Measurements from ENCODE around the gene UBE2G2. TPM values are rescaled to one million over a fixed set of nuclear protein-coding genes. Genes with fewer than 3 reads are reported as not detected.

UBE2G2 gene
- total RNA-seq, 2 donors from 2014 or later = 124 TPM

GRCh38 chr21:44749116-44749758 lies 52.4 kb downstream of the UBE2G2 start:
- H3K4me3 Mint-ChIP-seq = no peak overlapping the region
- H3K27me3 Mint-ChIP-seq = peaks cover 19% of the 10 kb centered on the region
- H3K9me3 ChIP-seq (ENCODE audit: control insufficient read depth, low read length, poor library complexity, severe bottlenecking) = no peaks in the 10 kb centered on the region
- ATAC-seq (no peak), DNase-seq (no peak)
- H3K36me3 Mint-ChIP-seq (ENCODE audit: low read depth) = no peaks in the 10 kb centered on the region
- no peak overlapping the region for H3K27ac Mint-ChIP-seq
- H3K4me1 Mint-ChIP-seq = no peaks in the 10 kb centered on the region

DNA sequence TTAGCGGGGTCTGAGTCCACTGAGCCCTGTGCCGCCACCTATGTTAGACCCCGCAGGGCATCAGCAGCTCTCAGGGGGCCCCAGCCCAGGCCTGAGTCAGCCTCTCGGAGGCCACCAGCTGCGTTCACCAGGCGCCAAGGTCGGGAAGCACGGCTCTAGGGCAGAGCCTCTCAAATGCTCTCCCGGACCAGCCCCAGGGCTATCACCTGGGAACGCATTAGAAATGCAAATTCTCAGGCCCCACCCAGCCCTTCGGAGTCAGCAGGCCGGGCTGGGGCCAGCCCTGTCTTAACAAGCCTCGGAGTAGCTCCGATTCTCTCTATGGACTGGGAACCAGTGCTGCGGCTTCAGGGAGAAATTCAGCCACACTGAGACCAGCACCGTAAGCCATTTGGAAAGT lies 53.0 kb downstream of the UBE2G2 start:
- no peak overlapping the region for H3K27ac Mint-ChIP-seq

DNA sequence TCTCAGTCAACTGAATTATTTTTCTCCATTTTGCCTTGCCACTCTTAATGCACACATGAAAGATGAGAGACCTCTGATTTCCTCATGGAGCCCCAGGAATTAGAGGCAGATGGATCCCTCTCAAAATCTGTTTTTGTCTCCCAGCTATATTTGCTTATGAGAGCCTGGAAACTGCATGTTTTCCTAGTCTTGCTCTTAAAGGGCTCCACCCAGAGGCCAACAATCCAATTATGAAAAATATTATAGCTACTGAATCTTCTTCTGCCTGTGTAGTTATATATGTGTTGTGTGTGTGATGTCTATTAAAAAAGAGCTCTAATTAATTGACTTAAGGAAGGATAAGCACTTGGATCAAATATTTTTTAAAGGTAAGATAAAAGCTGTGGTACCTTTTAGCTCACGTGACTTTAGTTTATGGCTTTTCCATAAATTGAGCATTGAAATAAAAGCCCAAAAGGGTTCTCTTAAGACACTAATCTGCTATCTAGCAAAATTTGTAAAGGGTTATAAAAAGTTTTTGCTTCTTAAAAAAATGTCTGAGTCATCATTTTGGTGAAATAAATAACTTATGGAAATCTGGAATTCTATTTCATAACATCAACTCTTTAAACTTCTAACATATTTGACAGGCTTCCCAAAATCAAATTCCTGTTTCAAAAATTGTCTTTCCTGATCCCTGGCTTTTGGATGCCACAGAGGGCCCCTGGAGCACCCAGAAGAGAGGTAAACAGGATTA lies 59.0 kb downstream of the UBE2G2 start:
- Mint-ChIP-seq H3K27ac (no peak overlapping the region), H3K4me3 (no peak overlapping the region), H3K27me3 (no peaks in the 10 kb centered on the region), H3K36me3 (ENCODE audit: low read depth) (no peaks in the 10 kb centered on the region), H3K4me1 (peaks cover 9% of the 10 kb centered on the region)
- no peaks in the 10 kb centered on the region for H3K9me3 ChIP-seq (ENCODE audit: control insufficient read depth, low read length, poor library complexity, severe bottlenecking)
- DNase-seq (no peak), ATAC-seq (peak; percentile 35)

More for the DNA sequence above, 53.0 kb downstream of the UBE2G2 start:
- H3K27me3 Mint-ChIP-seq = peaks cover 19% of the 10 kb centered on the region
- DNase-seq (no peak), ATAC-seq (no peak)
- H3K36me3 Mint-ChIP-seq (ENCODE audit: low read depth) = no peaks in the 10 kb centered on the region
- H3K4me1 Mint-ChIP-seq = no peaks in the 10 kb centered on the region
- H3K4me3 Mint-ChIP-seq = no peak overlapping the region
- H3K9me3 ChIP-seq (ENCODE audit: control insufficient read depth, low read length, poor library complexity, severe bottlenecking) = no peaks in the 10 kb centered on the region

DNA sequence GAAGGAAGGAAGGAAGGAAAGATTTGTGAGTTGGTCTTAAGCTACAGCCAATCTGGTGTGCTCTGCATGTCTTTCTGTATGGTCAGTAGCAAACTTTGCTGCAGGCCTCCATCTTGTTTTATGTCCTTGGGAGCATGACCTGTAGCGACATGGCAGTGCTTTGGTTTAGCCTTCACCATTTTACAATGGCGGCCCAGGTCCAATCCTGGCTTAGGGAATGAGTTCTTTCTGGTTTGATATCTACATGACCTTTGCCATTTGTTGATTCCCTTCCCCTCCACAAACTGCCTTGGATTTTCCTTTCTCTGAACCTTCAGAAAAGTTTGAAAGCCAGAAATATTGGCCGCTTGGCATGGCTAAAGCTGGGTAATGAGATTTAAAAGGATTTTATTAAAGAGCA lies 59.7 kb downstream of the UBE2G2 start:
- no peak for DNase-seq
- no peak for ATAC-seq
- H3K27me3 Mint-ChIP-seq = no peaks in the 10 kb centered on the region
- H3K9me3 ChIP-seq (ENCODE audit: control insufficient read depth, low read length, poor library complexity, severe bottlenecking) = no peaks in the 10 kb centered on the region
- H3K36me3 Mint-ChIP-seq (ENCODE audit: low read depth) = no peaks in the 10 kb centered on the region
- peaks cover 9% of the 10 kb centered on the region for H3K4me1 Mint-ChIP-seq
- no peak overlapping the region for H3K4me3 Mint-ChIP-seq
- H3K27ac Mint-ChIP-seq = no peak overlapping the region

GRCh38 chr21:44740742-44741141 lies 60.9 kb downstream of the UBE2G2 start:
- DNase-seq = no peak
- no peaks in the 10 kb centered on the region for H3K27me3 Mint-ChIP-seq
- H3K27ac Mint-ChIP-seq = no peak overlapping the region
- H3K36me3 Mint-ChIP-seq (ENCODE audit: low read depth) = no peaks in the 10 kb centered on the region
- H3K4me3 Mint-ChIP-seq = no peak overlapping the region
- no peak for ATAC-seq
- no peaks in the 10 kb centered on the region for H3K9me3 ChIP-seq (ENCODE audit: control insufficient read depth, low read length, poor library complexity, severe bottlenecking)
- H3K4me1 Mint-ChIP-seq = peaks cover 9% of the 10 kb centered on the region

GRCh38 chr21:44739316-44739715 lies 62.3 kb downstream of the UBE2G2 start:
- DNase-seq (no peak), ATAC-seq (no peak)
- no peaks in the 10 kb centered on the region for H3K27me3 Mint-ChIP-seq
- no peak overlapping the region for H3K27ac Mint-ChIP-seq
- H3K4me1 Mint-ChIP-seq = peaks cover 9% of the 10 kb centered on the region
- no peak overlapping the region for H3K4me3 Mint-ChIP-seq
- no peaks in the 10 kb centered on the region for H3K36me3 Mint-ChIP-seq (ENCODE audit: low read depth)
- no peaks in the 10 kb centered on the region for H3K9me3 ChIP-seq (ENCODE audit: control insufficient read depth, low read length, poor library complexity, severe bottlenecking)

DNA sequence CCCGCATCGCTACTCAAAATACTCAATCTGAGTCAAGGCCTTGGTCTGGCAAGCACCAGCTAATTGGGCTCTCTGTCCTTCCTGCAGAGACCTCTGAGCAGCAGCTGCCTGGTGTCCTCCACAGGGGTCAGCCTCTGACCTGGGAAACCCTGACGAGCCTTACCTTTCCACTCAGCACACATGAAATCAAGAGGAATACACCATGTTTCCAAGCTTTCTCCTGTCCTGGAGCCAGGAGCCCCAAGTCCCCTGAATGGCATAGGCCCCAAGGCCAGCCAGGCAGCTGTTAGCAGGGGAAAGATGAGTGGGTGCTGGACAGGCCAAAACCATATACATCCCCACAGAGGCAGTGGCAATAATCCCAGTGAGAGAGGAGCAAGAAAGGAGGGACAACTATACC lies 63.0 kb downstream of the UBE2G2 start:
- DNase-seq (no peak), ATAC-seq (no peak)
- H3K4me1 Mint-ChIP-seq = peaks cover 9% of the 10 kb centered on the region
- H3K36me3 Mint-ChIP-seq (ENCODE audit: low read depth) = no peaks in the 10 kb centered on the region
- H3K27ac Mint-ChIP-seq = no peak overlapping the region
- peaks cover 3% of the 10 kb centered on the region for H3K27me3 Mint-ChIP-seq
- H3K4me3 Mint-ChIP-seq = no peak overlapping the region
- no peaks in the 10 kb centered on the region for H3K9me3 ChIP-seq (ENCODE audit: control insufficient read depth, low read length, poor library complexity, severe bottlenecking)

DNA sequence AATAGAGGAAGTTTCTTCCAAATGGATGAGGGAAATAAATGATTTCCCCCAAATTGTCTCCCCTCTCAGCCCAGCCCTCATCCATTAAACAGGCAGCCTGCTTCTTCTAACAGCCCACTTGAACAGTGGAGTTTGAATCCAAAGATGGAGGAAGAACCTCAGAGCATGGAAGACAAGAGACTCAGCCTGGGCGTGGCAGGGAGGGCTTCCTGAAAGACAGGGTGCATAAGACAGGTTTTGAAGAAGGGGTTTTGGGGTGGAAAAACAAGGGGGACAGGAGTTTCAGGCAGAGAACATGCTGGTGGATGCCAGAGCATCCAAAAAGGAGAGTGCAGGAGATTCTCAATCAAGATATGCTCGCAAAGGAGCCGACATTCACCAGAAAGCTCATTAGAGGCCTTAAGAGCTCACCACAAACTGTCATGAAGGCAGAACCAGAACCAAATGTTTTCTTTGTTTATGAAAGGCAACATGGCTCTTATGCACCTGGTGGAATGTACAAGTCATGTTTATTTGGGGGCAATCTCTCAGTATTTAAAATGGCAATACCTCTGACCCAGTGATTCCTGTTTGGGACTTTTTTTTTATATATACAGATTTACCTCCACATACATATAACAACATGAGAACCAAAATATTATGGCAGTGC lies 63.8 kb downstream of the UBE2G2 start:
- DNase-seq (no peak), ATAC-seq (no peak)
- H3K9me3 ChIP-seq (ENCODE audit: control insufficient read depth, low read length, poor library complexity, severe bottlenecking) = no peaks in the 10 kb centered on the region
- Mint-ChIP-seq H3K4me1 (peaks cover 9% of the 10 kb centered on the region), H3K27me3 (peaks cover 8% of the 10 kb centered on the region), H3K36me3 (ENCODE audit: low read depth) (no peaks in the 10 kb centered on the region), H3K4me3 (no peak overlapping the region), H3K27ac (no peak overlapping the region)

DNA sequence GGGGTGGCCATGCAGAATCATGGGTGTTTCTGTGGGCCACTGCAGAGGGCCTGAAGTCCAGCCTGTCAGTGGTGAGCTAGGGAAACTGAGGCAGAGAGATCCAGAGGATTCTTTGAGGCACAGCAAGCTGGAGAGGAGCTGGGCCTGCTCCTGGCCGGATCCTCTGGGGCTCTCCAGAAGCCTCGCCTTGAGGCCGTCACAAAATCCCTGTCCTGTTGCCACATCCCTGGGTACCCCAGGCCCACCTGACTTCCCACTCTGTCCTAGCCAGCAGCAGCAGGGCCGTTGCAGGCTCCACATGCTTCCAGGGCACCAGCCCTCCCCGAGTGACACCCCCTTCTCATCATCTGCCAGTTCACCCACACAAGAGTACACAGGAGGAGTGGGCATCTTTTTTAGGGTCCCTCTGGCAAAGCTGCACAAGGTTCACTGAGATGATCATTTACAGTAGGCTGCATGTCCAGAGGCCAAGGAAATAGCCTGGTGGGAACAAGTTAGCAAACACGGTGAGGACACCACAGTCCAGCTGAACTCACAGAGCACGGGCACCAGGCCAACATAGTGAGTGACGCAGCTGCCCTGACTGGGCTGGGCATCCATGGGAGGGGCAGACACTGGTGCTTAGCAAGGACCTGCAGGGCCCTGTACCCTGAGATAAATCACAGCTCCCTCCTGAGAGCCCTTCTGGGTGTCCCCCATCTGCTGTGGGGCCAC lies 65.2 kb downstream of the UBE2G2 start:
- H3K4me3 Mint-ChIP-seq = no peak overlapping the region
- H3K36me3 Mint-ChIP-seq (ENCODE audit: low read depth) = peaks cover 2% of the 10 kb centered on the region
- peaks cover 15% of the 10 kb centered on the region for H3K27me3 Mint-ChIP-seq
- H3K9me3 ChIP-seq (ENCODE audit: control insufficient read depth, low read length, poor library complexity, severe bottlenecking) = no peaks in the 10 kb centered on the region
- ATAC-seq (no peak), DNase-seq (no peak)
- H3K4me1 Mint-ChIP-seq = peaks cover 7% of the 10 kb centered on the region
- peak overlapping the region; percentile 29 for H3K27ac Mint-ChIP-seq

DNA sequence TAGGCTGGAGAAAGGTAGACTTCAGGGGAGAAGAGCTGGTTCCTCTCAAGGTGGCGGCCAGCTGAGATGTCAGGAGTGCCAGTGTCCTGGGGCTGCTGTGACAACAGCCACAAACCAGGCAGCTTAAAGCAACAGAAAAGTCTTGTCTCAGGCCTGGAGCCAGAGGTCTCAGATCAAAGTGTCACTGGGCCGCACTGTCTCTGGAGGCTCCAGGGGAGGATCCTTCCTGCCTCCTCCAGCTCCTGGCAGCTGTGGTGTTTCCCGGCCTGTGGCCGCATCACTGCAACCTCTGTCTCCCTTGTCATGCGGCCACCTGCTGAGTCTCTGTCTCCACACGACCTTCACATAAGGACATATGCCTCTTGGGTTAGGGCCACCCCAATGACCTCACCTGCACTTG lies 65.8 kb downstream of the UBE2G2 start:
- DNase-seq (no peak), ATAC-seq (no peak)
- peak overlapping the region; percentile 29 for H3K27ac Mint-ChIP-seq
- H3K4me1 Mint-ChIP-seq = peaks cover 12% of the 10 kb centered on the region
- H3K27me3 Mint-ChIP-seq = peaks cover 21% of the 10 kb centered on the region
- no peak overlapping the region for H3K4me3 Mint-ChIP-seq
- H3K36me3 Mint-ChIP-seq (ENCODE audit: low read depth) = peaks cover 2% of the 10 kb centered on the region
- H3K9me3 ChIP-seq (ENCODE audit: control insufficient read depth, low read length, poor library complexity, severe bottlenecking) = no peaks in the 10 kb centered on the region

DNA sequence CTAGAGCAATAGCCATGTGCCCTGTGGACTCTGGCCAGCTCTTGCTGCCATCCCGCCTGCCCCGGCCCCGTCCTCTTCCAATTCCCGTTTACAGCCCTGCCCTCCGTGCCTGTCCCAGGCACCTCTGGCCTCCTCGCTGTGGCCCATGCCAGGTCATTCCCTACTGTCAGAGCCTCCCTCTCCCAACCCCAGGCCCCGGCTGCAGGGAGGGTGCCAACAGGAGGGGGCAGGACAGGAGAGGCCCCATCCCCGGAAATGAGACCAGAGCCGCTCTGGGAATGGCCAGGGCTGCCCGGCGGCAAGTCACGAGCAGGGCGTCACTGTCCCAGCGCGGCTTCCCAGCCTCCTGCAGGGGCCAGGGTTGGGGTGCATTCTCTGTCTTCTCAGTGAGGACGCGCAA lies 66.8 kb downstream of the UBE2G2 start:
- no peaks in the 10 kb centered on the region for H3K9me3 ChIP-seq (ENCODE audit: control insufficient read depth, low read length, poor library complexity, severe bottlenecking)
- ATAC-seq (no peak), DNase-seq (no peak)
- no peak overlapping the region for H3K4me3 Mint-ChIP-seq
- peaks cover 2% of the 10 kb centered on the region for H3K36me3 Mint-ChIP-seq (ENCODE audit: low read depth)
- peaks cover 31% of the 10 kb centered on the region for H3K27me3 Mint-ChIP-seq
- H3K4me1 Mint-ChIP-seq = peaks cover 12% of the 10 kb centered on the region
- no peak overlapping the region for H3K27ac Mint-ChIP-seq

DNA sequence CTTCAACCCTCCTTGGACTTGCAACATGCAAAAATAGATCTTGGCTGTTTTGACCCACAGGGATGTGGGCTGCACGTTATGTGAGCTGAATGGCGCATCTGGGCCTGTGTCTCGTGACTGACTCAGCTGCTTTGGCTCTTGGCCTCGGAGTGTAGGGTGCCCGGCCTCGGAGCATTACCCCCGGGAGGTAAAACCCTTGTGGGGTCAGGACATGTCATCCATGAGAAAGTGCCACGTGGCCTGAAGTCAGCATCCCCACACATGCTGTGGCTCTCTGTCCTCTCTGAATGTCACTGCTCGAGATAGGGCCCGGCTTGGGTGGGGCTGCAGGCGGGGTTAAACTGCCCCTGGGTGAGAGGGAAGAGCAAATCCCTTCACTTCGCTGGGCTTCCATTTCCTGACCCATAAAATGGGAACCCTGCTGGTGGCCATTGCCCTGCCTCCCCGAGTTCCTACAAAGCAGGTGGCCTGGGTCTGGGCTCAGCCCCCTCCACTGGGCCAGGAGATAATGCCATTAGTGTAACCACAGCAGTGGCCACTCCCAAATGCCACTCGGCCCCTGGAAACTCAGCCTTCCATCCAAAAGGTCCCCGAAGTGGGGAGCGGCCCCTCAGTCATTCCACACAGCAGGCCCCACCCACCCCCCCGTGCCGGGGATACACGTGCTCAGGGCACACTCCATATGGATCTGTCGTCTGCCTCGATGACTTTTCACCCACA lies 67.4 kb downstream of the UBE2G2 start:
- no peak overlapping the region for H3K27ac Mint-ChIP-seq
- DNase-seq (no peak), ATAC-seq (no peak)
- H3K4me3 Mint-ChIP-seq = no peak overlapping the region
- peaks cover 2% of the 10 kb centered on the region for H3K36me3 Mint-ChIP-seq (ENCODE audit: low read depth)
- no peaks in the 10 kb centered on the region for H3K9me3 ChIP-seq (ENCODE audit: control insufficient read depth, low read length, poor library complexity, severe bottlenecking)
- peaks cover 33% of the 10 kb centered on the region for H3K27me3 Mint-ChIP-seq
- peaks cover 9% of the 10 kb centered on the region for H3K4me1 Mint-ChIP-seq

DNA sequence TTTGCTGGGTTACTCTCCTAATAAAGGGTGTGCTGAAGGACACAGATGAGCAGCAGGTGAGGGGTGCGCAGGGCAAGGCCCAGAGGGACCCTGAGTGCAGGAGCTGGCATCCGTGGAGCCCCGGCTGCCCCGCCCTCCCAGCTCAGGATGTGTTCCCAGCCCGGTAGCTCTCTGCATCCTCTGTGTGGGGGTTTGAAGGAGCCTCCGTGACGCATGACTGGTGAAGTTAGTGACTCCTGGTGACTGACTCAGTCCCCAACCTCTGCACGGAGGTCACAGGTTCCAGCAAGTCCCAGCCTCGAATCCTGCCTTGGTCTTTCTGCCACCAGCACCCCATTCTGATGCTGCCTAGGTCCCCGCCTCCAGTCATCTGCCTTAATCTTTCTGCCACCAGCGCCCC lies 68.7 kb downstream of the UBE2G2 start:
- no peak for ATAC-seq
- no peak for DNase-seq
- no peaks in the 10 kb centered on the region for H3K9me3 ChIP-seq (ENCODE audit: control insufficient read depth, low read length, poor library complexity, severe bottlenecking)
- Mint-ChIP-seq H3K27ac (no peak overlapping the region), H3K27me3 (peaks cover 35% of the 10 kb centered on the region), H3K4me1 (peaks cover 7% of the 10 kb centered on the region), H3K36me3 (ENCODE audit: low read depth) (peaks cover 2% of the 10 kb centered on the region), H3K4me3 (no peak overlapping the region)

All from T-helper 17 cell (primary cell).